Hepatocyte (in vitro differentiated cells): ENCODE data around the gene C9orf152. TPM values are rescaled to one million over a fixed set of nuclear protein-coding genes. Genes with fewer than 3 reads are reported as not detected.

Experiments
- DNase-seq: peaks from one replicate; pipeline ENCODE4 v3.0.0-alpha.2; 2016; ENCODE audit warnings: low spot score
- H2AFZ ChIP-seq: fragments of 200-600 bp; sonication (generic); 2 replicates; pipeline ENCODE4 v1.6.0; 2016; ENCODE audit warnings: antibody characterized with exemption, mild to moderate bottlenecking
- H3K27ac ChIP-seq: fragments of 200-600 bp; sonication (generic); 2 replicates; pipeline ENCODE4 v1.5.1; 2016; ENCODE audit warnings: mild to moderate bottlenecking
- H3K27me3 ChIP-seq: fragments of 200-600 bp; sonication (generic); 2 replicates; pipeline ENCODE4 v1.6.1; 2016
- H3K36me3 ChIP-seq: fragments of 200-600 bp; sonication (generic); replicated peaks from 2 replicates; pipeline ENCODE4 v1.5.1; 2016; ENCODE audit warnings: low read depth; ENCODE audit not compliant: insufficient read depth
- H3K4me1 ChIP-seq: fragments of 200-600 bp; sonication (generic); 2 replicates; pipeline ENCODE4 v1.5.1; 2016; ENCODE audit warnings: mild to moderate bottlenecking, moderate library complexity; ENCODE audit not compliant: insufficient read depth
- H3K4me2 ChIP-seq: fragments of 200-600 bp; sonication (generic); 2 replicates; pipeline ENCODE4 v1.6.0; 2016
- H3K4me3 ChIP-seq: fragments of 200-600 bp; sonication (generic); 2 replicates; pipeline ENCODE4 v1.5.1; 2016; ENCODE audit warnings: mild to moderate bottlenecking
- H3K79me2 ChIP-seq: fragments of 200-600 bp; sonication (generic); 2 replicates; pipeline ENCODE4 v1.6.0; 2017; ENCODE audit warnings: mild to moderate bottlenecking
- H3K9me2 ChIP-seq: fragments of 200-600 bp; sonication (generic); replicated peaks from 2 replicates; pipeline ENCODE4 v1.6.0; 2017; ENCODE audit warnings: mild to moderate bottlenecking; ENCODE audit not compliant: insufficient read depth
- H3K9me3 ChIP-seq: fragments of 200-600 bp; sonication (generic); 2 replicates; pipeline ENCODE4 v1.5.1; 2016; ENCODE audit warnings: low read depth, mild to moderate bottlenecking
- H4K20me1 ChIP-seq: fragments of 200-600 bp; sonication (generic); 2 replicates; pipeline ENCODE4 v1.6.0; 2016; ENCODE audit warnings: mild to moderate bottlenecking; ENCODE audit not compliant: insufficient read depth, poor library complexity, severe bottlenecking
- CTCF ChIP-seq: fragments of 200-600 bp; sonication (generic); IDR thresholded peaks from 2 replicates; pipeline ENCODE4 v1.5.1; 2016; ENCODE audit warnings: antibody characterized with exemption, mild to moderate bottlenecking; ENCODE audit not compliant: poor library complexity
- EZH2 ChIP-seq: fragments of 200-600 bp; sonication (generic); IDR thresholded peaks from 2 replicates; pipeline ENCODE4 v1.6.1; 2016; ENCODE audit warnings: antibody characterized with exemption, mild to moderate bottlenecking, borderline replicate concordance
- EZH2phosphoT487 ChIP-seq: fragments of 200-600 bp; sonication (generic); IDR thresholded peaks from one replicate; pipeline ENCODE4 v1.6.1; 2018; ENCODE audit warnings: antibody characterized with exemption, mild to moderate bottlenecking, low read depth, moderate library complexity; ENCODE audit not compliant: unreplicated experiment, severe bottlenecking
- WGBS: methylation state at CpG from one replicate; pipeline ENCODE4 v1.1.6; 2016; ENCODE audit warnings: low lambda C conversion rate; ENCODE audit errors: missing lambda C conversion rate; 5-methylcytosine and 5-hydroxymethylcytosine counted together
- polyA plus RNA-seq: library from polyadenylated mRNA; unstranded; fragments of >200 nt; fragmentation: Nextera tagmentation; extraction: Ambion mirVana; gene quantifications from 2 replicates; pipeline ENCODE4 v1.2.1, GENCODE V29; 2016
- total RNA-seq: library from RNA; depleted of rRNA; stranded (reverse); fragments of >200 nt; gene quantifications from 2 replicates; pipeline ENCODE4 v1.2.3, GENCODE V29; 2014

The C9orf152 gene
- total and polyA plus RNA-seq, 2 experiments from 2014 or later, result 0.68 to 1.2 TPM

GRCh38 chr9:110241260-110241857 is 33.4 kb upstream of the C9orf152 start:
- Histone ChIP-seq H3K9me2 (no peaks in the 10 kb centered on the region), H3K9me3 (no peaks in the 10 kb centered on the region), H3K4me3 (no peak overlapping the region), H4K20me1 (peaks cover 4% of the 10 kb centered on the region), H3K27me3 (no peaks in the 10 kb centered on the region), H3K79me2 (peaks cover 4% of the 10 kb centered on the region), H3K4me2 (no peak overlapping the region), H3K4me1 (no peaks in the 10 kb centered on the region), H2AFZ (no peak overlapping the region), H3K27ac (no peak overlapping the region), H3K36me3 (peaks cover 5% of the 10 kb centered on the region)
- DNase-seq, result no peak
- 92% methylated on average over 3 of the region's 3 CpGs for WGBS
- TF ChIP-seq EZH2phosphoT487 (no peak), CTCF (no peak), EZH2 (no peak)

- Histone ChIP-seq H3K4me2 (no peak overlapping the region), H3K27ac (no peak overlapping the region), H3K79me2 (no peaks in the 10 kb centered on the region), H3K27me3 (no peaks in the 10 kb centered on the region), H3K9me3 (no peaks in the 10 kb centered on the region), H2AFZ (no peak overlapping the region), H3K4me1 (no peaks in the 10 kb centered on the region), H3K4me3 (no peak overlapping the region), H4K20me1 (peaks cover 4% of the 10 kb centered on the region), H3K36me3 (peaks cover 5% of the 10 kb centered on the region), H3K9me2 (no peaks in the 10 kb centered on the region)
- no peak for TF ChIP-seq EZH2
- TF ChIP-seq EZH2phosphoT487, result no peak
- no peak for TF ChIP-seq CTCF
- WGBS, result 87% methylated on average over 1 of the region's 1 CpG
- DNase-seq, result no peak
Measured at GRCh38 chr9:110240198-110240597, 32.2 kb upstream of the C9orf152 start.

- H3K4me2 ChIP-seq, result no peak overlapping the region
- no peak overlapping the region for H3K4me3 ChIP-seq
- no peaks in the 10 kb centered on the region for H4K20me1 ChIP-seq
- H3K27ac ChIP-seq, result no peak overlapping the region
- H3K36me3 ChIP-seq, result no peaks in the 10 kb centered on the region
- no peaks in the 10 kb centered on the region for H3K79me2 ChIP-seq
- no peaks in the 10 kb centered on the region for H3K9me2 ChIP-seq
- H3K9me3 ChIP-seq, result no peaks in the 10 kb centered on the region
- H3K4me1 ChIP-seq, result no peaks in the 10 kb centered on the region
- no peak for DNase-seq
- H2AFZ ChIP-seq, result no peak overlapping the region
- no peak for TF ChIP-seq EZH2
- no peak for TF ChIP-seq CTCF
- no peak for TF ChIP-seq EZH2phosphoT487
- WGBS, result 58% methylated on average over 2 of the region's 2 CpGs
- H3K27me3 ChIP-seq, result no peaks in the 10 kb centered on the region
Measured at GRCh38 chr9:110228321-110228720, 20.4 kb upstream of the C9orf152 start.

GRCh38 chr9:110224583-110224982 is 16.6 kb upstream of the C9orf152 start:
- peaks cover 9% of the 10 kb centered on the region for H3K4me1 ChIP-seq
- no peaks in the 10 kb centered on the region for H3K9me3 ChIP-seq
- WGBS, result 91% methylated on average over 3 of the region's 3 CpGs
- H4K20me1 ChIP-seq, result no peaks in the 10 kb centered on the region
- no peak overlapping the region for H3K4me2 ChIP-seq
- DNase-seq, result no peak
- H3K27me3 ChIP-seq, result no peaks in the 10 kb centered on the region
- no peaks in the 10 kb centered on the region for H3K9me2 ChIP-seq
- no peaks in the 10 kb centered on the region for H3K79me2 ChIP-seq
- H3K4me3 ChIP-seq, result no peak overlapping the region
- H2AFZ ChIP-seq, result no peak overlapping the region
- H3K36me3 ChIP-seq, result no peaks in the 10 kb centered on the region
- no peak overlapping the region for H3K27ac ChIP-seq
- TF ChIP-seq CTCF (no peak), EZH2 (no peak), EZH2phosphoT487 (no peak)
